IPS-NIHi11 (cell line): ENCODE results near the gene PBX4.

Experiments
- DNase-seq: peaks from one replicate; pipeline ENCODE4 v3.0.0; 2012; ENCODE audit warnings: mixed read lengths, low spot score

Gene PBX4

DNA sequence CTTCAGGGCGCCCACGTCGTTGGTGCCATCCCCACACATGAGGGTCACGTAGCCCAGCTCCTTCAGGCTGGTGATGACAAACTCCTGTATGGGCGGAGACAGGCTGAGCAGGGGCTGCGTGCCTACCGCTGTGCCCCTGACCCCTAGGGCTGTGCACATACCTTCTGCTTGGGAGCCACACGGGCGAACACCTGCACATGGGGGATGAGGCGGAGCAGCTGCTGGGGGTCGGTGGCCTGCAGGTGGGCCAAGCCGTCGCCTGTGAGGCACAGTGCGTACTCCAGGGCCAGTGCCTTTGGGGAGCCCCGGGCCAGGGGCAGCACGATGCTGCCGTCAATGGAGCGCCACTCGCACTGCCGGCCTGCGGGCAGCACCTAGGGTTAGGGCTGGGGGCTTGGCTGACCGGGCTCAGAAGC lies 31.1 kb upstream of the PBX4 start:
- DNase-seq = peak; percentile 9

DNA sequence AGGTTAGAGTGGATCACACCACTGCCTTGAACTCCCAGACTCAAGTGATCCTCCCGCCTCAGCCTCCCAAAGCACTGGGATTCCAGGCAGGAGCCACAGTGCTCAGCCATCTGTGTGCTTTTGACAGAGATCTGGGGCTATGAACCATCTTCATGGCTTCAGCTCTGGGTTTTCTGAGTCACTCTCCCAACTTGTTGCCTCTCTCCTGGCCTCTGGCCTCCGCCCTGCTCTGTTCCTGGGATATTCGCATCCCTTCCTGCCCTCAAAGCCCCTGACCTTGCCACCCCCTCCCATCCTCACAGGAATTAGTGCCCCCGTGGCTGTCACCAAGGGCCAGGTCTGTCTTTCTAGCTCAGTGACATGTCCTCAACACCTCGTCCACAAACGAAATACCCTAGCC lies 30.7 kb upstream of the PBX4 start:
- DNase-seq = no peak

DNA sequence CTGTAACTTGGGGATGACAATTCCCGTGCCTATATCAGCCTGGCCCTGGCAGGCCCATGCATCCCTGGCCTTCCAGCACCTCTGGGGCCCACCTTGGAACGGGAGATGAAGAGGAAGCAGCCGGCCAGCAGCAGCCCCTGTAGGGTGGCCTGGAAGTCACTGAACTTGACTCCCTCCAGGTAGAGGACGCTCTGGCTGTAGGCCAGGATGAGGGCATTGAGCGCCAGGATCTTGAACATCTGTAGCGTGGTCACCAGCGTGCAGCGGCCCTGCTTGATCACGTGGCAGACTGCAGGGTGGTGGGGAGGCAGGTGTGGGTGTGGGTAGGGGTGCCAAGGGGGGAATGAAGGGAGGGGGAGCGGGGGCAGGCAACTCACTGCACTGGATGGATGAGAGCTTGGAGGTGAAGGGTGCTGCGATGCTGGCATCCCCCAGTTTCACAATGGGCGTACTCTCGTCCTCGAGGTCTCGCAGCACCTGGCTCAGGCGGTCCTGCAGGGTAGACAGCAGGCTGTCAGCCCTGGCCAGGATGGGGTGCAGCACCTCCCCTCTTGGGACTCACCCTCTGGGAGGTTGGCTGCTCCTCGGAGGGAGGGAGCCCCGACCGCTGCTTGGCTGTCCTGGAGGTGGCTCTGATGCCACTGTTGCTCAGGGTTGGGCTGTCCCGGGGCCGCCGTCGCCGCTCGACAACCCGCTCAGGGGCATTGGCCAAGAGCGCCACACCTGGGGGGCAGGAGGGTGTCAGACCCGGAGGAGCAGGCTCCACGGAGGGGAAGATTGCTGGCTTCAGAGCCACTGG lies 28.7 kb upstream of the PBX4 start:
- DNase-seq = no peak

DNA sequence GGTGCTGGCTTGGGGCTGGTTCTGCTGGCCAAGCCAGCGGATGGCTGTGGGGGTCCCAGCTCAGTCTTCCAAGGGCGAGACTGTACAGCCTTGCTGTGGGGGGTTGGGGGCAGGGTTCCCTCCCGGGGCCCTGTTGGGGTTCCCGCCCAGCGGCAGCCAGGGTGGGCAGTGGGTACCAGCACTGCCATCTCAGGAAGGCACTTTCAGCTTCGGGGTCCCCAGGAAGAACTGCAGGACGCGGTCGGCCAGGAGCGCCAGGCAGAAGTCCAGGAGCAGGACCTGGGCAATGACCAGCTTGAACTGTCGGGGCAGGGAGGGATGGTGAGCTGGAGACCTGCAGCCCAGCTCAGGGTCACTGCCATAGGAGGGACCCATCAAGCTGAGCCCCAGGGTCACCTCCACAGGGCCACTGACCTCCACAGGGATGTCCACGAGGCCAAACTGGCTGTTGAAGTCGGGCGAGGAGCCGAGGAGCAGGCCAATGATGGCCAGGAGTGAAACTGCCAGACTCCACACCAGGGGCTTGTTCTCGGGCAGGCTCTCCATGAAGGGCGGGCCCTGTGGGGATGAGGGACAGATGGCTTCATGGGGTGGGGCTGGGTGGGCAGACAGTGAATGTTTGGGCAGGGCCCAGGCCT lies 26.9 kb upstream of the PBX4 start:
- DNase-seq = no peak

DNA sequence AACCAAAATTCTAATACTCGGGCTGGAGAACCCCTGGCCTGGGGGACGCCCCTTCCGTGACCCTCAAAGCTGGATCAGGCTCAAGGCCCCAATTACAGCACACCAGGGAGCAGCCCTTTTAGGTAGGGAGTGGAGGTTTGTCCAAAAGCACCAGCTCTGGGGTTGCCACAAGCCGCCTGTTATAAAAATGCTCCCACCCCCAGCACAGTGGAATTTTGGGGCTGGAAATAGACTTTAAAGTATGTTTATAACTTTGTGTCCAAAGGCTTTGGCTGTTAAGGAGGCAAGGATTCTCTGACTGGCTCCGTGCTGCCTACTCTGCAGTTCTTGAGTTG lies 25.5 kb upstream of the PBX4 start:
- no peak for DNase-seq

- DNase-seq = peak; percentile 96
Observed at GRCh38 chr19:19643158-19644053, 24.9 kb upstream of the PBX4 start, which contains the start of gene GMIP. Gene GMIP (minus strand): TSS chr19:19643657. CDS start chr19:19643529, 128 bp downstream.

GRCh38 chr19:19642506-19643157 lies 24.1 kb upstream of the PBX4 start:
- DNase-seq = peak; percentile 3

DNA sequence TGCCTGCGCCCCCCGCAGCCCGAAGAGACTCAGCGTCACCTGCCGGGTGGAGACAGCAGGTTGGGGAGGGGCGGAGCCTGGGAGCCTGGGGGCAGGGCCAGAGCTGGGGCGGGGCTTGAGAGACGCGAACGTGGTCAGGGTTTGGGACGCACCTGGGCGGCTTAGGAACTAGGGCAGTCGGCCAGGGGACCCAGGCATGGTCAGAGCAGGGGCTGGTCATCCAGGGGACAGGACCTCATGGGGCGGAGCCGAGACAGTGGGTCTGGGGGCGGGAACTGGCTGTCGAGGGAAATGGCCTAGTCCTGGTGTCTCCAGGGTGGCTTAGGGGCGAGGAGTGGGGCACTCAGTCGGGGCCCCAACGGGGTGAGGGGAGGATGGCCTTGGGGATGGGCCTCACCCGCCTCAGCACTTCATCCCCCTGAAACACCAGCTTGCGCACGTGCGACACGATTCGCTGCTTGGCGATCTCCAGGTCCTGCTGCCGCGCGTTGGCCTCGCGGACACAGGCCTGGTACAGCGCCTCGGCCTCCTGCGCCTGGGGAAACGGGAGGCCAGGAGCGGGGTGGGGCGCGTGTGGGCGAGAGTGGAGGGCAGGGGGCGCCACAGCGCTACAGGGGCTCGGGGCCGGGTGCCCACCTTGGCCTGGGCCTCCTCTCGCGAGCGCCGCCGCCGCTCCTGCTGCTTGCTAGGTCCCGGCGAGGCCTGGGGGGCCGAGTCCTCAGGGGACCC lies 19.2 kb upstream of the PBX4 start:
- peak; percentile 94 for DNase-seq

DNA sequence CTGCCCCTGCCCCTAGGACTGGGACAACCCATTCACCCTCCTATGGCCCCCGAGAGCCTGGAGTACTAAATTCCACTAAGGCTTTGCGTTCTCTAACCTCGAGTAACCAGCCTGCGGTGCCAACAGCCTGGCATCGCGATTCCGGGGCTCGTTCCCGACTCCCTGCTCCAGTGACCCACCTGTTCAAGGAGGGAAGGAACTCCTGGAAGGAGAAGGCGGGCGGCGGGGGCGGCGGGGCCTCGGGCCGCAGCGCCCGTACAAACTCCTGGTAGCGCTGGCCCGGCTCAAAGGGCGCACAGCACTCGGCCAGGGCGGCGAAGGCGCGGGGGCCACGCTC lies 18.7 kb upstream of the PBX4 start:
- no peak for DNase-seq

DNA sequence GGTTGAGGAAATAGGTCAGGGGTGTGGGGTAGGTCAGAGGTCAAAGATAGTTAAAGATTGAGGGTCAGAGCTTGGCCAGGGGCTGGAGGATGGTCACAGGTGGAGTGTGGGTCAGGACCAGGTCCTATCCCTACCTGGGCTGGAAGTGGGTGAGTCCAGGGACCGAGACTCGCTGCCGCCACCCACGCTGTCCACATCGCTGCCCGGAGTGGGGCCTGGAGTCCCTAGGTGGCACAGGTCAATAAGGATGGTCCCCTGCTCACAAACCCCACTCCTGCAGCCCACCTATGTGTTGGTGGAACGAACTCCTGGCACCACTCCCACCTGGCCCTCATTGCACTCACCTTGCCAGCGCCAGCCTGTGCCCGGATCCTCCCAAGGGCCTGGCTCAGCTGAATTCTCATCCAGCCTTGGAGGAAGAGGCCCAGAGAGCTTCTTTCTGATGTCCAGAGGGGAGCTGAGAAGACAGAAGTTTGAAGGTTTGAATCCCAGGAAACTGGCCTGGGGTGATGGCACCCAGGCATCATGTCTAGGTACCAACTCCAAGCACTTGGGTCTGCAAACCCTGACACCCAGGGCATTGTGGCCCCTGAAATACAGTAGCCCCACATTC lies 18.2 kb upstream of the PBX4 start:
- no peak for DNase-seq

GRCh38 chr19:19635313-19635702 lies 16.8 kb upstream of the PBX4 start:
- DNase-seq = no peak

- no peak for DNase-seq
Observed at GRCh38 chr19:19634516-19635312, 16.2 kb upstream of the PBX4 start.

DNA sequence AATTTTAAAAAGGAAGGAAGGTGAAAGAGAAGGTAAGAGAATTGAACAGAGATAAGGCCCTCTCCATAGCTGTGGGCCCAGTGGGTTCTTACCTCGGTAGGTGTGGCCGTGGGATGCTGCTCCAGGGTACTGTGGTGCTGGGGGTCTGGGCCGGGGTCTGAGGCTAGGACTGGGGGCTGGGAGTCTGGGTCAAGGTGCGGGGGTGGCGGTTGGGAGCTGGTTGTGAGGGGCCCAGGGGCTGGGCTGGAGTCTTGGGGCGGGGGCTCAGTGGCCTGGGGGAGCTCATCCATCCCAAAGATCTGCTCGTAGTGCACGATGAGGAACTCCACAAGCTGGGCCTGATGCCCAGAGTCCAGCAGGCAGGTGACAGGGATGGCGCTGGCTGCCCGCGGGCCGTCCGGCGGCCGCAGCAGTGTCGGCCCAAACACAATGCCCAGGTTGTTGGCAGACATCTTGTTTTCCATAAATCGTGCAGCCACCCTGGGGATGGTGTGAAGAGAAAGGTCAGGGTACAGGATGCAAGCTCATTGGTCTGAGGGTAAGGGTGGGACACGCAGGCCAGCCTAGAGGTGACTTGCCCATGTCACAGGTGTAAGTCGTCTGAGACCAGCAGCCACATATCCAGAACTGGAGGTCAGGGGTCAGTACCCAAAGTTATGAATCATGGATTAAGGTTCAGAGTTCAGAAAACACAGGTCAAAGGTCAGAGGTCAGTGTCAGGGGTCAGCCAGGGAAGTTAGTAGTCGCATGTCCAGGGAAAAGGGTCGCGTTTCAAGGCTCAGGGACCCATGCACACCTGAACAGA lies 15.4 kb upstream of the PBX4 start:
- no peak for DNase-seq

- DNase-seq = no peak
Observed at GRCh38 chr19:19632661-19633060, 14.2 kb upstream of the PBX4 start.

- DNase-seq = no peak
Observed at GRCh38 chr19:19631346-19631745, 12.9 kb upstream of the PBX4 start.

- DNase-seq = no peak
Observed at GRCh38 chr19:19630426-19630825, 11.9 kb upstream of the PBX4 start.

DNA sequence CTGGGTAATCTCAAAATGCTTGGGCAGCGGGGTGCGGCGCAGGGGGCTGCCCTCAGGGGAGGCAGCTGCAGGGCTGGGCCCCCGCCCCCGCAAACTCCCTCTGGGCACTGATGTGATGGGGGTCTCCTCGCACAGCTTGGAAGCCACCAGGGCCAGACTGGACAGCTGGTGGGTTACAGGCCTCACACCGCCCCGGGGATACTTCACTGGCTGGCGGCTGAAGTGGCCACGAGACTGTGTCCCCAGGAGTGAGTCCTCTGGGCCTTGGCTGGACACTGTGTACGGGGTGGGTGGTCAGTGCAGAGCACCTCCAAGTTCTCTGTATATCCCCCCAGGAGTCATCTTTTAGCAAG lies 11.6 kb upstream of the PBX4 start:
- DNase-seq = no peak

DNA sequence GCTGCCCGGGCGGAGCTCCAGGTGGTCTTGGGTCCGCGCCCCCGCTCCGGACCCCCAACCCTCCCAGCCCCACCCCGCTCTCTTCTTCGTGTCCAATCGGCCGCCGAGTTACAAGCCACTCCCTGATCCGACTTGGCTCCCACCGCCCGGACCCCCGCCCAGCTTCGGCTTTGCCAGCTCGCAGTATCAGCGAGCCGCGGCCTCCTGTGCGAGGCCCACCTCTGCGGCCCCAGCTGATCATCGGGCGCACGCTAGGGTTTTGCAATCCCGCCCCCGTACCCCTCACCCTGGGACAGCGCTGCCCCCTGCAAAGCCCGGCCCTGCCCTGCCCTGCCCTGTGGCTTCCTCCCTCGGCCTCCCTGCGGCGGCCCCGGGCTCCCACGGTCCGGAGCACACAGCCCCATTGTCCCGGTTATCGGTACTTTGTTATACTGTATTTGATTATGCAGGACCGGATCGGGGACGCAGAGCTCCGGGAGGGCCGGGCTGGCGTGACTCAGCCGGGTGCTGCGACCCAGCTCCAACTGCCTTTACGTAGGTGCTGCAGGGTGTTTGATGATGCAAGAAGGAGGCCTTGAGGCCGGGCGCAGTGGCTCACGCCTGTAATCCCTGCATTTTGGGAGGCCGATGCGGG lies 10.1 kb upstream of the PBX4 start:
- peak; percentile 99 for DNase-seq
